ENCODE measurements around the gene SCAPER.

The SCAPER gene

DNA sequence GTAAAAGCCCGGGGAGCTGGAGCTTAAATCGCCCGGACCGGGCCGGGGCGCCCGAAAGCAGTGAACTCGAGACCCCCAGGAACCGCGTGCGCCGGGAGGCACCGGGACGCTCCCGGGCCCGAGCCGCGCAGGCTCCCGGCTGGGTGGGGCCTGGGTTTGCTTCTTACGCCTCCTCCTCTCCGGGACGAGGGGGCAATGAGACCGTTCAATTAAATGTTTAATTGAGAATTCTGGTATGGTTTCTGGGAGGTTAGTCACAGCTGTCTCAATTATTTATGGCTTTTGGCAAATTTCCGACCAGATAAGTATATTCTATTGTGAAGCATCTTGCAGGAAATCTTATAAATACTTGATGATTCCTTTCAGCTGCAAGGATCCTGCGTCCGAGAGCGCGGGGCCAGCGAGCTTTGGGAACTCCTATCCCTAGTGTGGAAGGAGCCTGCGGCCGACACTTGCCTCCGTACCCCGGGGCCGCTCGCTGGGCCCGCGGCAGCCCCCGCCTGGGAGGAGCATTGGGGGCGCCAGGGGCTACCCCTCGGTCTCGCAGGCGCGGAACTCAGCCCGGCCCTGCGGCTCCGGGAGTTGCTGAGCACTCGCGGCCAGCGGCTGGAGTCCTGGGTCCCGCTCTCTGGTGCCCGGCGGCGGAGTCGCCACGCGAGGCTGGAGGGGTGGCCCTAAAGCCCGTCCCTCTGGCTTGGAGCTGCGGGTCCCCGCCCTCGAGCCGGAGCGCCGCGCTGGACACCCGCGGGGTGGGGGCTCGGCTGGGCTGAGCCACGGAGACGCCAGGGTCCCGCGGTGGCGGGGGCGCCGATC lies 558.3 kb downstream of the SCAPER start:
- DNase-seq: no peak

DNA sequence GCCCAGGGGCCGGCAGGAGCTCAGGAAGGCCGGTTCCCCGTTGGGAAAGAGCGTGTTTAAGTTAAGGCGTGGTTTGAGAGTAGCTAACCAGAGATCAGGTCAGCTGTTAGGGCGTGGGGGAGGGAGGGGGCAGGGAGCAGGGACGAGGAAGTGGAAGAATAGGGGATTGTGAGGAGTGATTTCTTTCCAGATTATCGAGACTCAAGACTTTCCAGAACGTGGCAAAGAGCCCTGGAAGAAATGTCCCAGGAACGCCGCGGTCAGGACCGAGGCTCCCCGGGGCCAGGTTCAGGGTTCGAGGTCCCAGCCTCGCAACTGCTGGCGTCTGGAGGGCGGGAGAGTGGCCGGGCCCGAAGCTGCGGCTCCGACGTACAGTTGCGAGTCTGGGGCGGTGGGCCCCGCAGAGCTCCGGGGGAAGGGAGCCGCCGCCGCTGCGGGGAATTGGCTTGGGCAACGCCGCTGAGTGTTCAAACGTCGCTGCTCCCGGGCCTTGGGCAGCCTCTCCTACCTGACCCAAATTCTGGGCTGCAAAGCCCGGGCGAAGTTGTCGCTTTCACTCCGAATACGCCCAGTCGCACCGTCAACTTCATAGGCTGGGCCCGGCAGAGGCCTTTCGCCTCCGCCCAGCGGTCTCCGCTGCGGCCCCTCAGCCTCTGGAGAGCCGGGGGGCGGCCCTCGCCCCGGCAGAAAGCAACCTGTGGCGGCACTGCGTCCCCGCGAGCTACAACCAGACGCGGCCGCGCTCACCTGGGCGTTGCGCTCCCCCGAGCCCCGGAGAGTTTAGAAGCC lies 559.1 kb downstream of the SCAPER start:
- DNase-seq: no peak

DNA sequence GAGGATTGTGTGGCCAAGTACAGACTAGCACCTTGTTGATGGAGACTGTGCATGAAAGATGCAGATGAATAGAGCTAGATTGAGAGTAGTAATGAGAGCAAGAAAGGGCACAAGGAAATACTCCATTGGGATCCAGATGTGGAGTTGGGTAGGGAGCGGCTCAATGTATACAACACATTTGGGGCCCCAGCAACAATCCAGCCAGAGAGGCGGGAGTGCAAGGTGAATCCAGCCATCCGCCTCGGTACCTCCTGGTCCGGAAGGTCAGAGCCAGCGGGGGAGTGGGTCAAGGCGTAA lies 559.6 kb downstream of the SCAPER start:
- no peak for DNase-seq

DNA sequence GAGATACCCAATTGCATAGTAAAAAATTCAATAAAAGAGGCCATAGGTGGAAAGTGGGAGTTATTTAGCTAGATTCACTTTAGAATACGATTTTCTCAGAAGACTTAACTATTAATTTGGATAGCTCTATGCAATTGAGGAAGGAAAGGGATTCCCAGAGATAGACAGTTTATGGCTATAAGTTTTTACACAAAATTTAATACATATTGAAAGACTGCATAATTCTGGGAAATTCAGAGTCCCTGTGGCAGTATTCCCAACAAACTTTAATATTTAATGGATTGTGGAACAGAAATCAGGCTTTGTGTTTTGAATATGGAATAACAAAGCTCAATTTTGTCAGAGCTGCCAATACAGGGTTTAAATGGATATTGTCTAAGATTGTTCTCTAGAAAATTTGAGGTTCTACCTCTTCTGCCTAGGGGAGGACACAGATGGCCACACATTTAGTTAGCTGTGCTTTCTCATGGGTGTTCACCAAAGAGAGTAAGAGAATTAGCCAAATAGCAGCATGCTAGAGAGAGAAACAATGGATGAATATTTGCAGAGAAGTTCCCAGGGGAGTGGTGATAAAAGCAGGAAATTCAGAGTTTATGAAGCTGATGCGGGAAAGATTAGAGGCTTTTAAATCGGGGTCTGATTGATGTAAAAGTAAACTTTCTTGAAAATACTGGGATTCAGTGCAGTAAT lies 560.1 kb downstream of the SCAPER start:
- DNase-seq: no peak

DNA sequence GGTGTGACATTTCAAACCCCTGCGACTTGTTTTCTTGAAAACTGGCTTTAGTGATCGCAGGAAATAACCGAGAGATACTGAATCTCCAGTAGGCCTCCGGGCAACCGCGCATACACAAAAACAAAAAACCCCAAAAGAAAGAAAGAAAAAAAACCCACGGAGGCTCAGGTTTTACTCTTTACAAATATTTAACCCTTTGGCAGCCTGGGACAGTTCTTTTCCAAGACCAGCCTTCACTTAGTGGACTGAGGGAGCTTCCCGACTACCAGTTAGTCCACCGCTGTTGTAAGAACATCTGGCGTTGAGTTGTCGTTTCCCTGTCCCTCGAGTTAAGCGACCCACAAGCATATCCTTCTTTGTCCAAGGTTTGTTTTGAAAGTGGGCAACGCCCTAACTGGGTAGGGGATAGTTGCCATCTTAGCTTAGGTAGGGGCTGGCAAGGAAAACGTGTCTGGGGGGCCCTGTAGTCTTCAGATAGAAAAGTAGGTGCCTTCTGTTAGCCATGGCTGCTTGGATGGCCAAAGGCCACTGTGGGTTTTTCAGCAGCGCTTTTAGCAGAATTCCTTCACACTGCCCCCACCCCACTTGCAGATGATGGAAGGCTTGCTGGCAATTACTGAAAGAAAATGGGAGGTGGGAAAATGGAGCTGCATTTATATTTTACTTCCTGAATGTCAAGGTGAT lies 561.7 kb downstream of the SCAPER start:
- DNase-seq: no peak

DNA sequence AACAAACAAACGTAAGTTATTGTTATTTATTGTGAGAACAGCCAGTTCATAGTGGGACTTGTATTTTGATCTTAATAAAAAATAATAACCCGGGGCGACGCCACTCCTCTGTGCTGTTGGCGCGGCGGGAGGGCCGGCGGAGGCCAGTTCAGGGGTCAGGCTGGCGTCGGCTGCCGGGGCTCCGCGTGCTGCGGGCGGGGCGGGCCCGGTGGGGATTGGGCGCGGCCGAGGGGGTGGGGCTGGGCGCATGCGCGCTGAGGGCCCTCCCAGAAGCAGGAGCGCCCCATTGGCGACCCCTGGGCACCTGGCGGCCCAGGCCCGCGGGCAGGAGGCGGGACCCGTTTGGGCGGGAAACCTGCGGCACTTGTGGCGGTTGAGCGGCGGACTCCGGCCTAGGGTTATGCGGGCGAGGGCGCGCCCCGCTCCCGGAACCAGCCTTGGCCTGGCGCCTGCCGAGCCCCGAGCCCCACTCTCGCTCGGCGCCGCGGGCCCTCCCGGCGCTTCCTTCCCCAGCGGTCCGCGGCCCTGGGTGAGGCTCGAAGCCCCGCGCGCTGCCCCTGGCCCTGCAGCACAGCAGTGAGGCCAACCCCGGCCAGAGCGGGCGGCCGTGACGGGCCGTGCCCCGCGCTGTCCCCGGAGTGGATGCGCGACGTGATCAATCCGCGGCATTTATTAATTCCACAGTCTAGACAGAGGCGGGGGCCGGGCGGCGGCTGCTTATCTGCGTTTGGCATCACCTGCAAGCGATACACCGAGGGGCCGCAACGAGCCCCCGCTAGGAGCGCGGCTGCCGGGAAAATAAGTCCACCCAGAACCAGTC lies 562.5 kb downstream of the SCAPER start:
- no peak for DNase-seq

DNA sequence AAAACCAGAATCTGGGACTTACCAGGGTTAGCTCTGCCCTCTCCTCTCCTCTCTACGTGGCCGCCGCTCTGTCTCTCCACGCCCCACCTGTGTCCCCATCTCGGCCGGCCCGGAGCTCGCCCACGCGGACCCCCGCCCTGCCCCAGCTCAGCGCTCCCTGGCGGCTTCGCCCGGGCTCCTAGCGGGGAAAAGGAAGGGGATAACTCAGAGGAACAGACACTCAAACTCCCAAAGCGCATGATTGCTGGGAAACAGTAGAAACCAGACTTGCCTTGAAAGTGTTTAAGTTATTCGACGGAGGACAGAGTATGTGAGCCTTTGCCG lies 563.1 kb downstream of the SCAPER start:
- no peak for DNase-seq

DNA sequence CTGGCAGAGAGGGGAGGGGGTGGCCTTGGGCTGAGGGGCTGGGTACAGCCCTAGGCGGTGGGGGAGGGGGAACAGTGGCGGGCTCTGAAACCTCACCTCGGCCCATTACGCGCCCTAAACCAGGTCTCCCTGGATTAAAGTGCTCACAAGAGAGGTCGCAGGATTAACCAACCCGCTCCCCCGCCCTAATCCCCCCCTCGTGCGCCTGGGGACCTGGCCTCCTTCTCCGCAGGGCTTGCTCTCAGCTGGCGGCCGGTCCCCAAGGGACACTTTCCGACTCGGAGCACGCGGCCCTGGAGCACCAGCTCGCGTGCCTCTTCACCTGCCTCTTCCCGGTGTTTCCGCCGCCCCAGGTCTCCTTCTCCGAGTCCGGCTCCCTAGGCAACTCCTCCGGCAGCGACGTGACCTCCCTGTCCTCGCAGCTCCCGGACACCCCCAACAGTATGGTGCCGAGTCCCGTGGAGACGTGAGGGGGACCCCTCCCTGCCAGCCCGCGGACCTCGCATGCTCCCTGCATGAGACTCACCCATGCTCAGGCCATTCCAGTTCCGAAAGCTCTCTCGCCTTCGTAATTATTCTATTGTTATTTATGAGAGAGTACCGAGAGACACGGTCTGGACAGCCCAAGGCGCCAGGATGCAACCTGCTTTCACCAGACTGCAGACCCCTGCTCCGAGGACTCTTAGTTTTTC lies 563.6 kb downstream of the SCAPER start:
- DNase-seq: no peak

DNA sequence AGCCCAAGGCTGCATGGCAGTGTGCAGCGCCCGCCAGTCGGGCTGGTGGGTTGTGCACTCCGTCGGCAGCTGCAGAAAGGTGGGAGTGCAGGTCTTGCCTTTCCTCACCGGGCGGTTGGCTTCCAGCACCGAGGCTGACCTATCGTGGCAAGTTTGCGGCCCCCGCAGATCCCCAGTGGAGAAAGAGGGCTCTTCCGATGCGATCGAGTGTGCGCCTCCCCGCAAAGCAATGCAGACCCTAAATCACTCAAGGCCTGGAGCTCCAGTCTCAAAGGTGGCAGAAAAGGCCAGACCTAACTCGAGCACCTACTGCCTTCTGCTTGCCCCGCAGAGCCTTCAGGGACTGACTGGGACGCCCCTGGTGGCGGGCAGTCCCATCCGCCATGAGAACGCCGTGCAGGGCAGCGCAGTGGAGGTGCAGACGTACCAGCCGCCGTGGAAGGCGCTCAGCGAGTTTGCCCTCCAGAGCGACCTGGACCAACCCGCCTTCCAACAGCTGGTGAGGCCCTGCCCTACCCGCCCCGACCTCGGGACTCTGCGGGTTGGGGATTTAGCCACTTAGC lies 564.3 kb downstream of the SCAPER start:
- DNase-seq: no peak

DNA sequence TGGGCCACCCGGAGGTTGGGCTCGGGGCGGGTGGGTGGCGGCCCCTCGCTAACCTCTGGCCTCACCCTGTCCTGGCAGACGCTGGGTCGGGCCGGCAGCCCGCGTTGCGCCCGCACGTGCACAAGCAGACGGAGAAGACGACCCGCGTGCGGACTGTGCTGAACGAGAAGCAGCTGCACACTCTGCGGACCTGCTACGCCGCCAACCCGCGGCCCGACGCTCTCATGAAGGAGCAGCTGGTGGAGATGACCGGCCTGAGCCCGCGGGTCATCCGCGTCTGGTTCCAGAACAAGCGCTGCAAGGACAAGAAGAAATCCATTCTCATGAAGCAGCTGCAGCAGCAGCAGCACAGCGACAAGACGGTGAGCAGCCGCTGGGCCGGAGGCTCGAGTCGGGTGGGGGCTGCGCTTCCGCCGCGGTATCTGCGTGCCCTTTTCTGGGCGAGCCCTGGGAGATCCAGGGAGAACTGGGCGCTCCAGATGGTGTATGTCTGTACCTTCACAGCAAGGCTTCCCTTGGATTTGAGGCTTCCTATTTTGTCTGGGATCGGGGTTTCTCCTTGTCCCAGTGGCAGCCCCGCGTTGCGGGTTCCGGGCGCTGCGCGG lies 564.8 kb downstream of the SCAPER start:
- DNase-seq: no peak

DNA sequence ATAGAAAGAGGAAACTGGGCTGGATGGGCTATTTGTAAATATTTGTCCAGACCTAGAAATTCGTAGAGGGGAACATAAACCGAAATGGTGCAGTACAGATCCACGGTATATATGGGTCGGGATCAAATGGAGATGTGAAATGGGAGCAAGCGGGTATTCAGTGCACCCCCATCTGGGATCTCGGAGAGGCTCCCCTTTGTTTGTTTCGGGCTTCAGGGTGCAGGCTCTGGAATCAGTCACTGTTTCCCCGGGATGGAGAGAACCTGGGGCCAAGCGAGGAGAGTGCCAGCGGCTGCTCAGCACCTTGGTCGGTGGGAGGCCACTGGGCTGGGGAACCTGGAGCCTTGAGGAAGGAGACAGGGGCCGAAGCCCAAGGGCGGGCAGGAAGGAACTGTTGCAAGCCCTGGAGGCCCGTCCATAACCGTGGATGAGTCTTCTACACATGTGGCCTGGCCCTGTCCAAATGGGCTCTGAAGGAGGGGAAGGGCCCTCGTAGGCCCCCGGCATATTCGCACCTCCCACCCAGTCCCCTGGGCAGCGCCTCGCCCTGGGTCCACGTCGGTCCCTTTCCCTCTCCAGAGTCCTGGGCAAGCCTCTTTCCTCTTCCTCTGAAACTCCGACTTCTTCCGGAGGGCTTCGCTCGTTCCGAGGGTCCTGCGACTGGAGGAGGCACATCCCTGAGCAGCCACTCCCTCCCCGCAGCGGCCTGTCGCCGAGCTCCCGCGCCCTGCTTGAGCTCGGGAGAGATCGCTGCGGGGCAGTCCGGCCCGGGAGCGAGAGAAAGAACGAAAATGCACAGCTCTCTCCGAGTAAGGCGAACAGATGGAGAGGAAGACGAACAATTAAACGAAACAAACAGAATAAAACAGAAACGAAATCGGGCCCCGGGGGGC lies 565.6 kb downstream of the SCAPER start:
- DNase-seq: no peak

DNA sequence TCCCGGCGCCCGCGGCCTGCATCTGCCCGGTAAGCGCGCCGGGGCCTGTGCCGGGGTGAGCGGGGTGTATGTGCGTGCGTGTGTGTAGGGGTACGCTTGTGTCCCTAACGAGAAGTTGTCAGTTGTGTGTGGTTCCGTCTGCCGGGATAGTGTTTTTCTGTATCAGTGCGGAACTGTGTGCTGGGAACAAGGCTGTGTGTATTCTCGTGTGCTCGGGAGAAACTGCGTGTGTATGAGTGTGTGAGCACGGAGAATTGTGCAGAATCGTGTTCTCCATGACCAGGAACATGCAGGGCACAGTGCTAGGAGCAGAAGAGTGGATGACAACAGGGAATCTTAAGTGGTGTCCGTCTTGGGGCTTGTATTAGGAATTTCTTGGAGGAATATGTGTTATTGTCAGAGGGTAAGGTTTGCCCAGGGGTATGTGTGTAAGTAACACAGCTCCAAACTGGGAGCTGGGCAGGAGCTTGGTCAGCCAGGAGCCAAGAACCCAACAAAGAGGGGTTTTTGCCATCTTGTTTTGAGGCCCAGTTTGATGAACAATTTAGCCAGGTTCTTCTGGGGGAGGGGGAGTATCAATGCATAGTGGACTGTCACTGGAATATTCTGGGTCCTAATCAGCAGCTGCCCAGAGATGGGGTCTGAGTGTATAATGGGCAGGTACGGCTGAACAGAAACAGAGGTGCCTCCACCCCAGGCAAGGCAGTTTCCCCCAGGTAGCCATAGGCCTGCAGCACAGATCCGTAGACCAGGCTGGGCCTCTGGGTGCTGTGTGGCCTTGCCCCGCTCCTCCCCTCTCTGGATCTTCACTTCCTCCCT lies 566.4 kb downstream of the SCAPER start:
- no peak for DNase-seq

DNA sequence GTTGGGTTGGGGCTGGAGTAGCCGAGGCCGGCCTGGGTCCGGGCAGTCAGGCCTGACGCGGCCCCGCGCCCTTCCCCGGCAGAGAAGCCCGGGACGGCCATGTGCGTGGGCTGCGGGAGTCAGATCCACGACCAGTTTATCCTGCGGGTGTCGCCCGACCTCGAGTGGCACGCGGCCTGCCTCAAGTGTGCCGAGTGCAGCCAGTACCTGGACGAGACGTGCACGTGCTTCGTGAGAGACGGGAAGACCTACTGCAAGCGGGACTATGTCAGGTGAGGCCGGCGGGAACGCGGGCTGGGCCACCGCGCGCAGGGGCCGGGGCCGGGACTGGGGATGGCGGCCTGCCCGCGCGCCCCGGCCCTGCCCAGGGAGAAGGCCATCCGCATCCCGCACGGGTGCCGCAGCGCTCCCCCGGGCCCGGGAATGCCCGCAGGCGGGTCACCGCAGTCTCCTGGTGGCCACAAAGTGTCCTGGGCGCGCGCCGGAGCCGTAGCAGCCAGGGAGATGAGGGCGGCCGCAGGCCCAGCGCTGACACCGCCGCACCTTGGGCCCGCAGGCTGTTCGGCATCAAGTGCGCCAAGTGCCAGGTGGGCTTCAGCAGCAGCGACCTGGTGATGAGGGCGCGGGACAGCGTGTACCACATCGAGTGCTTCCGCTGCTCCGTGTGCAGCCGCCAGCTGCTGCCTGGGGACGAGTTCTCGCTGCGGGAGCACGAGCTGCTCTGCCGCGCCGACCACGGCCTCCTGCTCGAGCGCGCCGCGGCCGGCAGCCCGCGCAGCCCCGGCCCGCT lies 567.2 kb downstream of the SCAPER start:
- no peak for DNase-seq

DNA sequence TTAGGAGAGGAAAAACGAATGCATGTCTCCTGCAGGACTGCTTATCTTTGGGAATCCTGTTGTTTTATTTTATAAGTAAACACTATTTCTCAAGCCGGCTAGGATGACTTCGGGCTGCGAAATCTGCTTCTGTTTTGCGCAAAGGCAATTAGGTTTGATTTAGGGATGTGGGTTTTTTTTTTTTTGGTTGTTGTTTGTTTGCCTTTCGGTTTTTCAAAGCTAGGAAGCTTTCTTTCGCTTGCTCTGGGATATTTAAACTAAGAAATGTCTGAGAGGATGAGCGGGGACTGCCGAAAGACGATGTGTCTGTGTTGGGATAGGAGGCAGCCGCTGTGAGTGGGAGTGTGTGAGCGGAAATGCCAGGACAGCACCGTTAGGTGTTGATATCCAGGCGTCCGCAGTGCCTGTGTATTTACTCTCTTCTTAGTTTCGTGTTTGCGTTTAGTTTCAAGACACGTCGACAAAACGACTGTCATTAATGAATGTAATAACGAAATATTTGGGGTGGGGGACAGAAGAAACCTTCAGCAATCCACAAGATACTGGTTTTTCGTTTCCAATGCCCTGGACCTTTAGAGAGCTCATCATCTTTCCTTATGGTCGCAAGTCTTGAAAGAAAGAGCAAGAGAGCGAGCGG lies 568.0 kb downstream of the SCAPER start:
- no peak for DNase-seq

DNA sequence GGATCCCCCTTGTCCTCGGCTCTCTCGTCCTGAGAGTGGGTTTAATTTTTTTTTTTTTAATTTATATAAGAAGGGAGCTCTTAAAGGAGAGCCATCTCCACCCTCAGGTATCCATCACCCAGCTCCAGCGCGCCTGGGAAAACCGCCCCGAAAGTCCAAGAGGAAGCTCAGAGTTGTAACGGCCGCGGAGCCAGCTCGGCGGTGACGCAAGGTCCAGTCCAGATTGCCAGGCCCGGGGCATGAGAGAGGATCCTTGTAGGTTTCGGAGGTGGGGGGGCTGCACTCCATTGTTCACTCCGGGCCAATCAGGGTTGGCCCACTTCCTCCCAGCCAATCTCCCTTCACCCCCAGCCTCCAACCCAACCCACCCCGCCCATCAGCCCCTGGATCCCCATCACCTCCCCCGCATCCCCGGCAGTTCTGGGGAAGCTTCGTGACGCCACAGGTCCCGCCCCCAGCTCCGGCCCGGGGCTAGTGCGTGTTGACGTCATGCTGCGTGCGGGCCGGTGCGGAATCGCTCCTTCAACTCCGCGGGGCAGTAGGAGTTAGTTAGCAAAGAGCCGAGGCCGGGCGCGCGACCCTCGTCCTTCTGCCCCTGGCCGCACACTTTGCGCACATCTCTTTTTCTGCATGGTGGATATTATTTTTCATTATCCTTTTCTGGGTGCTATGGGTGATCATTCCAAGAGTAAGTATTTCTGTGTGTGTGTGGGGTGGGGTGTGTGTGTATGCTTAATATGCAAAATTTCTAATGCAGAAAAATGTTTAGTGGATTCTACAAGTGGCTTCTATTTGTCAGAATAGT lies 568.7 kb downstream of the SCAPER start, which contains the start of gene ISL2:
TSS of gene ISL2 (plus strand) at position 520 of the 805 bp plus-strand sequence. CDS start at position 631, 111 bp downstream.
- DNase-seq: no peak
